ENCODE measurements around the gene PPFIBP1. TPM values are rescaled to one million over a fixed set of nuclear protein-coding genes. Genes with fewer than 3 reads are reported as not detected.
A peak's percentile ranks its signal among the peaks of the same experiment; 100 is the strongest.

PPFIBP1 gene
- 63.6 and 103 TPM in 2 replicates for total RNA-seq
- polyA plus RNA-seq (2012) = 66.2 TPM

GRCh38 chr12:27523642-27524493 is at the start of gene PPFIBP1:
Gene PPFIBP1 (plus strand): TSS chr12:27524206. CDS start chr12:27633397, 109,191 bp downstream.
- DNase-seq (ENCODE audit: low read depth) = peak; percentile 99

- DNase-seq (ENCODE audit: low read depth) = peak; percentile 73
These were observed 49.7 kb upstream of the PPFIBP1 start for GRCh38 chr12:27474344-27474743.

- DNase-seq (ENCODE audit: low read depth) = no peak
These were observed 47.0 kb upstream of the PPFIBP1 start for GRCh38 chr12:27477049-27477448.

- DNase-seq (ENCODE audit: low read depth) = no peak
These were observed 45.1 kb upstream of the PPFIBP1 start for GRCh38 chr12:27478949-27479348.

GRCh38 chr12:27480016-27480415 is 44.0 kb upstream of the PPFIBP1 start:
- DNase-seq (ENCODE audit: low read depth) = no peak

GRCh38 chr12:27486961-27487360 is 37.0 kb upstream of the PPFIBP1 start:
- DNase-seq (ENCODE audit: low read depth) = no peak

GRCh38 chr12:27488479-27488878 is 35.5 kb upstream of the PPFIBP1 start:
- DNase-seq (ENCODE audit: low read depth) = no peak

- no peak for DNase-seq (ENCODE audit: low read depth)
These were observed 32.8 kb upstream of the PPFIBP1 start for GRCh38 chr12:27491226-27491625.

GRCh38 chr12:27493260-27493940 is 30.6 kb upstream of the PPFIBP1 start:
- DNase-seq (ENCODE audit: low read depth) = no peak

- no peak for DNase-seq (ENCODE audit: low read depth)
These were observed 26.6 kb upstream of the PPFIBP1 start for GRCh38 chr12:27497446-27497845.

GRCh38 chr12:27498149-27498548 is 25.9 kb upstream of the PPFIBP1 start:
- no peak for DNase-seq (ENCODE audit: low read depth)

GRCh38 chr12:27498761-27499160 is 25.2 kb upstream of the PPFIBP1 start:
- no peak for DNase-seq (ENCODE audit: low read depth)

- DNase-seq (ENCODE audit: low read depth) = no peak
These were observed 24.6 kb upstream of the PPFIBP1 start for GRCh38 chr12:27499377-27499776.

- no peak for DNase-seq (ENCODE audit: low read depth)
These were observed 23.5 kb upstream of the PPFIBP1 start for GRCh38 chr12:27500546-27500945.

- DNase-seq (ENCODE audit: low read depth) = no peak
These were observed 22.0 kb upstream of the PPFIBP1 start for GRCh38 chr12:27502021-27502435.

- DNase-seq (ENCODE audit: low read depth) = peak; percentile 34
These were observed 19.5 kb upstream of the PPFIBP1 start for GRCh38 chr12:27504507-27504906.

GRCh38 chr12:27505109-27505508 is 18.9 kb upstream of the PPFIBP1 start:
- DNase-seq (ENCODE audit: low read depth) = peak; percentile 34

GRCh38 chr12:27505761-27506160 is 18.2 kb upstream of the PPFIBP1 start:
- DNase-seq (ENCODE audit: low read depth) = peak; percentile 27

- no peak for DNase-seq (ENCODE audit: low read depth)
These were observed 17.3 kb upstream of the PPFIBP1 start for GRCh38 chr12:27506645-27507189.

- DNase-seq (ENCODE audit: low read depth) = no peak
These were observed 15.1 kb upstream of the PPFIBP1 start for GRCh38 chr12:27508736-27509431.

- peak; percentile 57 for DNase-seq (ENCODE audit: low read depth)
These were observed 12.8 kb upstream of the PPFIBP1 start for GRCh38 chr12:27511031-27511722.
